ENCODE measurements around the gene MED29. TPM values are rescaled to one million over a fixed set of nuclear protein-coding genes. Genes with fewer than 3 reads are reported as not detected.
A peak's percentile ranks its signal among the peaks of the same experiment; 100 is the strongest.

Gene MED29
- total and polyA plus RNA-seq, 2 of the 13 experiments (the other 11 are each of a cell fraction or from before 2014, with no cell fraction given) = 14.0 to 19.7 TPM

DNA sequence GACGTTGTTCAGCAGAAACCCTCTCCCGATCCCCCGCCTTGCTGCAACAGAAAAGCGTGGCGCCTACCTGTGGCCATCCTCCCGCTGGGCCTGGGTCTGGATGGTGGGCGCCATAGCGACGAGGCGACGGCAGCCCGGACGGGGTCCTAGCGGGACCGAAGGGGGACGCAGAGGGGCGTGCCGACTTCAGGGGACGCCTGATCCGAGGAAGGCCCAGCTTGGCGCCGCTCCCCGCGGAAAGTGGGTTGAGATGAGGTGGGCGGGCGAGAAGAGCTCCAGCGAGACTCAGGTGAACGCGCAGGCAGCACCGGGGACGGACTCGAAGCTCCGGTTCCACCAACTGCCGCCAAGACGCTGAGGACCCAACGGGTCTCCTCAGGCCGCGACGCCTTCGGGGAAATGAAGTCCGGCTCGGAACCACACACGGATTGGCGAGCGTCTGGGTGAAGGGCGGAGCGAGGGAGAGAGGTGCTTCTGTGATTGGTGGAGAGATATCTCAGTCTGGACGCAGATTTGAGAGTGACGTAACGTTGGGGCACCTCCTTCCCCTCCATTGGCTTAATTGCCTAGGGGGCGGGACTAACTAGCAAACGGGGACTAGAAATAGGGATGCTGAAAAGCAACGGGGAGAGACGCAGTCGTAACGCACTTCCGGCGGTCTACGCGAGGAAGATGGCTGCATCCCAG, at the start of gene MED29, which contains the start of gene PAF1 (continued):
- TF ChIP-seq RBFOX2 (IDR thresholded peaks at IDR 0.05; ENCODE audit: low read depth, low read length) = peak; percentile 82
- peak; percentile 36; the same call in 1 of the 2 replicates for TF ChIP-seq ZNF768 (CRISPR knock-in tag; IDR thresholded peaks at IDR 0.05)
- no peak for TF ChIP-seq THYN1 (CRISPR knock-in tag; IDR thresholded peaks at IDR 0.05; ENCODE audit: borderline replicate concordance, low read depth)
- TF ChIP-seq TOPORS (CRISPR knock-in tag; IDR thresholded peaks at IDR 0.05) = 0 out of 2 replicates have a peak, but pooled peaks have one; percentile 22
- no peak for TF ChIP-seq RORA (CRISPR knock-in tag; IDR thresholded peaks at IDR 0.05)
- 0 out of 2 replicates have a peak, but pooled peaks have one; percentile 21 for TF ChIP-seq SP140L (CRISPR knock-in tag; IDR thresholded peaks at IDR 0.05; ENCODE audit: borderline replicate concordance)
- no peak for TF ChIP-seq KDM6A (CRISPR knock-in tag; IDR thresholded peaks at IDR 0.05; ENCODE audit: low read depth)
- peak; percentile 95 for TF ChIP-seq ZNF143 (CRISPR knock-in tag; IDR thresholded peaks at IDR 0.05)
- TF ChIP-seq MIXL1 (CRISPR knock-in tag; IDR thresholded peaks at IDR 0.05) = peak; percentile 77
- peak; percentile 78 for TF ChIP-seq HCFC1 (IDR thresholded peaks at IDR 0.05; ENCODE audit: low read depth, low read length)
- peak; percentile 80; the same call in 1 of the 2 replicates for TF ChIP-seq KDM5A (IDR thresholded peaks at IDR 0.05; ENCODE audit: borderline replicate concordance, low read length)
- 0 out of 2 replicates have a peak, but pooled peaks have one; percentile 65 for TF ChIP-seq WIZ (CRISPR knock-in tag; IDR thresholded peaks at IDR 0.05)
- TF ChIP-seq ASH2L (IDR thresholded peaks at IDR 0.05; ENCODE audit: insufficient read length, low read depth, low read length) = peak; percentile 84
- TF ChIP-seq SAP130 (CRISPR knock-in tag; IDR thresholded peaks at IDR 0.05; ENCODE audit: low read depth) = peak; percentile 83
- TF ChIP-seq ZNF562 (CRISPR knock-in tag; IDR thresholded peaks at IDR 0.05; ENCODE audit: borderline replicate concordance) = no peak
- TF ChIP-seq MYNN (CRISPR knock-in tag; IDR thresholded peaks at IDR 0.05; ENCODE audit: low read depth) = 0 out of 2 replicates have a peak, but pooled peaks have one; percentile 35
- TF ChIP-seq NFYB (CRISPR knock-in tag; IDR thresholded peaks at IDR 0.05) = peak; percentile 95
- TF ChIP-seq MEF2D (CRISPR knock-in tag; IDR thresholded peaks at IDR 0.05) = peak; percentile 13; the same call in 1 of the 2 replicates
- TF ChIP-seq, protein P1, sequence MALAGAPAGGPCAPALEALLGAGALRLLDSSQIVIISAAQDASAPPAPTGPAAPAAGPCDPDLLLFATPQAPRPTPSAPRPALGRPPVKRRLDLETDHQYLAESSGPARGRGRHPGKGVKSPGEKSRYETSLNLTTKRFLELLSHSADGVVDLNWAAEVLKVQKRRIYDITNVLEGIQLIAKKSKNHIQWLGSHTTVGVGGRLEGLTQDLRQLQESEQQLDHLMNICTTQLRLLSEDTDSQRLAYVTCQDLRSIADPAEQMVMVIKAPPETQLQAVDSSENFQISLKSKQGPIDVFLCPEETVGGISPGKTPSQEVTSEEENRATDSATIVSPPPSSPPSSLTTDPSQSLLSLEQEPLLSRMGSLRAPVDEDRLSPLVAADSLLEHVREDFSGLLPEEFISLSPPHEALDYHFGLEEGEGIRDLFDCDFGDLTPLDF (CRISPR knock-in tag; IDR thresholded peaks at IDR 0.05) = peak; percentile 89
- TF ChIP-seq, protein P2, sequence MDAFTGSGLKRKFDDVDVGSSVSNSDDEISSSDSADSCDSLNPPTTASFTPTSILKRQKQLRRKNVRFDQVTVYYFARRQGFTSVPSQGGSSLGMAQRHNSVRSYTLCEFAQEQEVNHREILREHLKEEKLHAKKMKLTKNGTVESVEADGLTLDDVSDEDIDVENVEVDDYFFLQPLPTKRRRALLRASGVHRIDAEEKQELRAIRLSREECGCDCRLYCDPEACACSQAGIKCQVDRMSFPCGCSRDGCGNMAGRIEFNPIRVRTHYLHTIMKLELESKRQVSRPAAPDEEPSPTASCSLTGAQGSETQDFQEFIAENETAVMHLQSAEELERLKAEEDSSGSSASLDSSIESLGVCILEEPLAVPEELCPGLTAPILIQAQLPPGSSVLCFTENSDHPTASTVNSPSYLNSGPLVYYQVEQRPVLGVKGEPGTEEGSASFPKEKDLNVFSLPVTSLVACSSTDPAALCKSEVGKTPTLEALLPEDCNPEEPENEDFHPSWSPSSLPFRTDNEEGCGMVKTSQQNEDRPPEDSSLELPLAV (CRISPR knock-in tag; conservative IDR thresholded peaks at IDR 0.05; ENCODE audit: low read depth) = no peak
- TF ChIP-seq ZNF598 (CRISPR knock-in tag; IDR thresholded peaks at IDR 0.05; ENCODE audit: borderline replicate concordance) = peak; percentile 86; the same call in 1 of the 2 replicates
- TF ChIP-seq FOXC1 (CRISPR knock-in tag; IDR thresholded peaks at IDR 0.05; ENCODE audit: borderline replicate concordance) = peak; percentile 11; the same call in 1 of the 2 replicates
- peak; percentile 97 for TF ChIP-seq POLR2G (IDR thresholded peaks at IDR 0.05; ENCODE audit: low read depth, low read length)
- TF ChIP-seq, protein P3, sequence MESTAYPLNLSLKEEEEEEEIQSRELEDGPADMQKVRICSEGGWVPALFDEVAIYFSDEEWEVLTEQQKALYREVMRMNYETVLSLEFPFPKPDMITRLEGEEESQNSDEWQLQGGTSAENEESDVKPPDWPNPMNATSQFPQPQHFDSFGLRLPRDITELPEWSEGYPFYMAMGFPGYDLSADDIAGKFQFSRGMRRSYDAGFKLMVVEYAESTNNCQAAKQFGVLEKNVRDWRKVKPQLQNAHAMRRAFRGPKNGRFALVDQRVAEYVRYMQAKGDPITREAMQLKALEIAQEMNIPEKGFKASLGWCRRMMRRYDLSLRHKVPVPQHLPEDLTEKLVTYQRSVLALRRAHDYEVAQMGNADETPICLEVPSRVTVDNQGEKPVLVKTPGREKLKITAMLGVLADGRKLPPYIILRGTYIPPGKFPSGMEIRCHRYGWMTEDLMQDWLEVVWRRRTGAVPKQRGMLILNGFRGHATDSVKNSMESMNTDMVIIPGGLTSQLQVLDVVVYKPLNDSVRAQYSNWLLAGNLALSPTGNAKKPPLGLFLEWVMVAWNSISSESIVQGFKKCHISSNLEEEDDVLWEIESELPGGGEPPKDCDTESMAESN (CRISPR knock-in tag; conservative IDR thresholded peaks at IDR 0.05) = peak; percentile 50; the same call in 1 of the 2 replicates
- TF ChIP-seq MTF2 (CRISPR knock-in tag; IDR thresholded peaks at IDR 0.05; ENCODE audit: borderline replicate concordance) = no peak
- 0 out of 2 replicates have a peak, but pooled peaks have one; percentile 6 for TF ChIP-seq FOXJ3 (CRISPR knock-in tag; IDR thresholded peaks at IDR 0.05; ENCODE audit: borderline replicate concordance)
- TF ChIP-seq ZNF329 (CRISPR knock-in tag; IDR thresholded peaks at IDR 0.05; ENCODE audit: low read depth) = 0 out of 2 replicates have a peak, but pooled peaks have one; percentile 66

Measured in HepG2 (cell line).